Bone marrow (tissue), 2 donors: ENCODE results near the gene IER3IP1.
"Not testable (repeated sequence)": the region's sequence is repeated elsewhere in the genome, so short reads cannot be mapped to it uniquely, and the experiment has no call there.

Experiments used
- DNase-seq, 2 donors: peaks; one replicate each; lab custom pipeline; 2025; lab: John Stamatoyannopoulos, UW

The IER3IP1 gene

DNA sequence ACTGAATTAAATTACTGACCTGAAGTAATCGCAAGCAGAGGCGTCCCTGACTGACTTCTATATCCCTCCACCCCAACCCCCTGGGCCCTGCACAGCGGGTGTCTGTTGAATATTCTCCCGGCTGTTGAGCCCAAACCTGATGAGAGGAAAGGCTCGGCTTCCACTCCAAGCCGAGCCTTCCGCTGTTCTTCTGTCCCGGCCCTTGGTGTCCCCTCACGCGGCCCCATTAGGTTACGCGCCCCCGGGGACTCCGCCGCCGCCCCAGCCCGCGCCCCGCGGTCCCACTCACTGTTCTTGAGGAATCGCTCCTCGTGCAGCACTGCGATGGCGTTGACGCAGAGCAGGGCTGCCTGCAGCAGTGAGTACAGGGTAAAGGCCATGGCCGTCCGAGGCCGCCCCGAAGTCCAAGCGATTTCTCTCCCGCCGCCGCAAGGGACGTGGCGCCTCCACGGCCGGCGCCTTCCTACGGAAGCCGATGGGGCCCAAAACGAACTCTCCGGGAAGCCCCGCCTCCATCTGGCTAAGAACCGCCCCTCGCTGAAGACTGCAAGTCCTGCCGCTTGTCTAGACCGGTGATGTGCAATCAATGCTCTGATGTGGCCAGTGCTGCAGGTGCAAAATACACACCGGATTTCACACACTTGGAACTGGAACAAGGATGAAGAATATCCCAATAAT is at the start of gene IER3IP1:
TSS of gene IER3IP1 (minus strand) at position 467 of the 678 bp plus-strand sequence. CDS start at position 380, 87 bp downstream.
- peak; percentile 71 to 78 for DNase-seq

DNA sequence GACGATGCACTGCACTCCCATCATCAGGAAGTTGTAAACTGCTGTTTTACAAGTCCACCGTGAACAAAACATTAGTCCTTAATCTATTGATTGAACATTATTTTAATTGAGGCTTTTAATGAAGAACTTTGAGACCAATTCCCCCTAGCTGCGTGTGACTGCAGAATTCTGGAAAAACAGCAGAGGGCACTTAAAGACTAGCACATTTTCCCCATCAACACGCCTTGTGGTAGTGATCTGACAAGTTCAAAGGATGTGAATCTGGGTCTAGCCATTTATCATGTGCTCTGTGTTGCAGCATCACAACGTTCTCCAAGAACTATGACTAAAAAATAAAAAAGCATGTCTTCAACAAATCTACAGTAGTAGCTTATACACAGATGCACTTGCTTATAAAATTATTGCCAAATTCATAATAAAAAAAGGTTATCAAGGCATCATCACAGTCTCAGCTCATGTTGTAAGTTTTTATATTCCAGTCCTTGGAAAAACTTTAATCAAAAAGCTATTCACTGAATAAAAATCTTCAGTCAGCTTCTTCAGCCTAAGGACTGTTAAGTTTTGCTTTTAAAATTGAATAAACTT is 39.5 kb upstream of the IER3IP1 start:
- DNase-seq = peak in 1 of 2 donors; percentile 13

- no peak for DNase-seq
Measured at GRCh38 chr18:47209171-47209570, 33.0 kb upstream of the IER3IP1 start.

DNA sequence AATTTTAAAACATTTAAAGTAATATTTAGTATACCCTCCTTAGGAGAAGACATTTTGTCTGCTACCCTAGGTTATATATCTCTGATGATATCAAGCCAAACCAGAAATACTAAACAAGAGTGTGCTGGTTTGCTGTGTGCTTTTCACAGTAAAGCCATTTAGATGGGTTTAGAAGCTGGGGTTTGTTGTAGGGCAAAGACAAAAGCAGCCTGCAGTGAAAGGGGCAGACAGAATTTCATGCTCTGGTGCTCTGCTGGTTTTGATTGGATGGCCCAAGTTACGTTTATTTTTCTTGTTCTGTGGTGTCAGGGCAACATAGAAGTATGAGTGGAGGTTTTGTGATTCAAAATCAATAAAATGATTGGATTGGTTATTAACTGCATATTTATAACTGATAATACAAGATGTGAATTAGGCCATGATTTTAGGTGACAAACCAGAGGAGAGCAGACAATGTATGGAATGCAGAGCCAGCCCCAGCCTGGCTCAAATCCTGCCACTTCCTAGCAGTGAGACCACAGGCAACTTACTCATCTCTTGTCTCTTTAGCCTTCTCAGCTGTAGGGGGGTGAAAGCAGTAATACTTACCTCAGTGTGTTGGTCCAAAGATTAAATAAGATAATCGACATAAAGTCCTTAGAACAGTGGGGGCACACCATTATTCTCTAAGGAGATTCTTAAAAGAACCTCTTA is 30.9 kb upstream of the IER3IP1 start:
- DNase-seq = no peak

DNA sequence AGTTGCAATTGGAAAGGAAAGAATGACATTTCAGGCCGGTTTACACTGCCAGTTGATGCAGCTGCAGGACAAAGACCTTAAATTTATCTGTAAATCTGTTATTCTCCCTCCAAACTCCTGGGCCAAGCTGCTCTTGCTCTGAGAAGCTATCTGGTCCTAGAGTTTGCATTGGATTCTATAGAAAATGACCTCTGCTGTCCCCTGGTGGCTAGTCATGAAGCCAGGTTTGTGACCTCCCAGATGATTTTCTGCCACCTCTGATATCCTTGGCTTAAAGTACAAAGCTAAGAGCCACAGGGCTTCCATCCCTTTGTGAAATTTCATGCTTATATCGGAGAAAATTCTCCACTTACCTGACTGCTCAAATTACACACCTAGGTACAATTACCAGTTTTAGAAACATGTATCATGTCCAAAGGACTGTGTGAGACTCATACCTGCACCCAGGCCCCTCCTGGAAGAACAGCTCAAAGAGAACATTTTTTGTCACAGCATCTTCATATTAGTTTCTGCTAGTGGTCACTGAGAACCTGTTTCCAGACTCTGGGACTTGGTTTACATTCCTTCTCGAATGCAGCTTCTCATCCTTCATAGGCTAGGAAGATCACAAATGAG is 28.9 kb upstream of the IER3IP1 start:
- DNase-seq = no peak

DNA sequence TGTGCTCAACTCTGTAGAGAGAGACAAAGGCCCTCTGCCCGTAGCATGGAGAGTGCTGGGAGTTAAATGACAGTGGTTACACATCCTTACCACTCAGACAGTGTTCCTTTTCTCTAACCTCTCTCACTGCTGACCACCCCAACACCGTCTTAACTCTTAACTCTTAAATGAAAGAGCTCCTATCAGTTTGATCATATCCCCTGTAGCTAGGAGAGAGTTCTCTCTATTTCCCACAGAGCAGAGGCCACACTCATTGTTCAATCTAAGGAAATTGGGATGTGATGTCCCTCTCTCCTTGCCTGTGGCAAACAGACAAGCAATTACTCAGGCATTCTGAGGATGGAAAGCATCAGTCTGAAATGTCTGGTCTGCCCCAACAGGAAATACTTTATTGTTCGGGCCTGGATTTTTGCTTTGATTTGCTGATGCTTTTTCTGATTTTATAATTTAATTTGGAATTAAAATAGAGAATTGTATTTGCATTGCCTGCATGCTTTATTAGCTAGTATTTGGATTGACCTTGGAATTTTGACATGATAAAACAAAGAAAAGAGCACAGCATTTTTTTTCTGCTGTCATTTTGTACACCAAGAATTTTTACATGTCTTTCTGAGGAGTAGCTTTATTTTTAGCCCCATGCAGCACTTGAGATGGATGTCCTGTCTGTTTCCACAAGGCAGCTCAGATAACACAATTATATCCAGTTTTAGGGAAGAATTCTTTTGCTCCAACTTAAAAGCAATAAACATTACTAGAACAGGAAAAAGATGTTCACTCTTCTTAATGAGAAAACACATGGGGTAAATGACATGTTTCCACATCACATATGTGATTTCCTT is 27.7 kb upstream of the IER3IP1 start:
- no peak for DNase-seq

DNA sequence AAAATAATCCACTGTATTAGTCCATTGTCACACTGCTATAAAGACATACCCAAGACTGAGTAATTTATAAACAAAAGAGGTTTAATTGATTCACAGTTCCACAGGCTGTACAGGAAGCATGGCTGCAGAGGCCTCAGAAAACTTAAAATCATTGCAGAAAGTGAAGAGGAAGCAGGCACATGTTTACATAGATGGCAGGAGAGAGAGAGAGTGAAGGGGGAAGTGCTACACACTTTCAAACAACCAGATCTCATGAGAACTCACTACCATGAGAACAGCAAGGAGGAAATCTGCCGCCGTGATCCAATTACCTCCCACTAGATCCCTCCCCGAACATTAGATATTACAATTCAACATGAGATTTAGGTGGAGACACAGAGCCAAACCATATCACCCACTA is 19.8 kb upstream of the IER3IP1 start:
- not testable (repeated sequence) for DNase-seq

GRCh38 chr18:47191961-47192360 is 15.8 kb upstream of the IER3IP1 start:
- DNase-seq = no peak

DNA sequence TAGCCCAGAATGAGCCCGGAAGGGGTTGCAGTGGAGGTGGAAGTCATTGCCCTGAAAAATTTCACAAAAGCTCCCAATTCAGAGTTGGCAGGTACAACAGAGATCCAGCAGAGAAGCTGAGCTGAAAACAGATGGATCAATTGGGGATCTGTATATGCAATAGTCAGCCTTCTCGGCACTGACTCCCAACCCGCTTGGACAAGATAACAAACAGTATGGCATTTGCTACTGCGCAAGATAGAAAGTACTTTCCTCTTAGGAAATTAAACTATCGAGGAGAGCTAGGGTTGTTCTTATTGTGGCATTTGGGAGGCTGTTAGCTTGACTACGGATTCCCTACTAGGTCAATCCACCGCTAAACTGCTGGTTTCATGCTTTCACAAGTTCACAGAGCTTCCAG is 11.6 kb upstream of the IER3IP1 start:
- no peak for DNase-seq

GRCh38 chr18:47184419-47185050 is 8.4 kb upstream of the IER3IP1 start:
- DNase-seq = no peak

GRCh38 chr18:47182156-47182555 is 6.0 kb upstream of the IER3IP1 start:
- not testable (repeated sequence) for DNase-seq

DNA sequence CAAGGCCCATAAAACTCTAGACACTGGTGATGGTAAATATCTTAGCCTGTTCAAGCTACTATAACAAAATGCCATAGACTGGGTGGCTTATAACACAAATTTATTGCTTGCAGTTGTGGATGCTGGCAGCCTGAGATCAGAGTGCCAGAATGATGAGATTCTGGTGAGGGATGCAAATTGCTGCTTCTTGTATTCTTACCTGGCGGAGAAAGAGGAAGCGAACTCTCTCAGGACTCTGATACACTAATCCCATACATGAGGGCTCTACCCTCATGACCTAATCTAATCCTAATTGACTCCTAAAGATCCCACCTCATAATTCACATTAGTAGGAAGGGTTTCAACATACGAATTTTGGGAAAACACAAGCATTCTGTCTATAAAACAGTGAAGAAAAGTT is 4.6 kb upstream of the IER3IP1 start:
- no peak for DNase-seq

DNA sequence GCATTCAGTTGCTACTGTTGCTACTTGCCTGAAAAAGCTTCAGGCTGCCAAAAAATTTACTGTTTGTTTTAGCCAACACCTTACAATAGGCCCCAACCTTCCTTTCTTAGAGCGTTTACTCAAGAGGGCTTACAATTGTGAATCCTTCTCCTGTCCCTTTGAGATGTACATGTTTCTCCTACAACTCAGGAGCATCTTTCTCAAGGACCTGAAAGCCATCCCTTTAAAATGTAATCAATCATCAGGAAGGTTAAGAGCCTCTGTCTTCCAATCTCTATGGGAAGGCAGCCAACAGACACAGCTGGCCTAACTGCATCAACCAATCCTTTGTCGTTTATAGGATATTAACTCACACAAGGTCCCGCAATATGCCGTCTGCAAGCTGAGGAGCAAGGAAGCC is 3.4 kb upstream of the IER3IP1 start:
- no peak for DNase-seq

DNA sequence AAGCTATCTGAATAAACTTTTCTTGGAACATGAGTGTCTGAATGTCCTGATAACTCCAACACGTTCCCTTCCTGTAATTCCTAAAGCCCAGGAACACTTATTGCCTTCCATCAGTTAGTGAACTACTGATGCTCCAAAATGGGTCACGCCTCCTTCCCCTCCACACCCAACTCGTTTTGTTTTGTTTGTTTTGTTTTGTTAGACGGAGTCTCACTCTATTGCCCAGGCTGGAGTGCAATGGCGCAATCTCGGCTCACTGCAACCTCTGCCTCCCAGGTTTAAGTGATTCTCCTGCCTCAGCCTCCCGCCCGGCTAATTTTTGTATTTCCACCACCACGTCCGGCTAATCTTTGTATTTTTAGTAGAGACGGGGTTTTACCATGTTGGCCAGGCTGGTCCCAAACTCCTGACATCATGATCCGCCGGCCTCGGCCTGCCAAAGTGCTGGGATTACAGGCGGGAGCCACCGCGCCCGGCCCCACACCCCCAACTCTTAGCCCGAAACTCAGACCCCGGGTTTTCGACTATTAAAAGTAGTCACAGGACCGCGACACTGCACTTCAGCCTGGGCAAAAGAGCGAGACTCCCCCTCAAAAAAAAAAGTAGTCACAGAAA is 774 bp downstream of the IER3IP1 start:
- DNase-seq = no peak

DNA sequence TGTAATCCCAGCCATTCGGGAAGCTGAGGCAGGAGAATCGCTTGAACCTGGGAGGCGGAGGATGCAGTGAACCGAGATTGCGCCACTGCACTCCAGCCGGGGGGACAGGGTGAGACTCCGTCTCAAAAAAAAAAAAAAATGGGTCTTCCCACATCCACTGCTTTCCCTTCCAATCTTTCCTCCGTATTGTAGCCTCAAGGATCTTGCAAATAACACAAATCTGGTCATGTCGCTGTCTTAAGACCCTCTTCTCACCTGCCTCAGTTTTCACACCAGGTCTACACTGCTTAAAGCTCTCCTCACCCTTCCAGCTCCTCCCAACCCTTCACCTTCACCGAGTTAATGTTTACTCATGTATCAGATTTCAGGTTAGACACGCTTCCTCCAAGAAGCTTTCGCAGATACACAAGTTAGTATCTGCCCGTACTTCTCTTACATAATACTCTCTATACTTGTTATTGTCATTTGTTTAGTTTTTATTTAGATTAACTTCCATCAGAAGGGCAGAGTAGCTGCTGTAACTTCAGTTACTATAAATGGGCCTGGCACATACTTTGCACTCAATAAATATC is 1.5 kb downstream of the IER3IP1 start:
- no peak for DNase-seq

DNA sequence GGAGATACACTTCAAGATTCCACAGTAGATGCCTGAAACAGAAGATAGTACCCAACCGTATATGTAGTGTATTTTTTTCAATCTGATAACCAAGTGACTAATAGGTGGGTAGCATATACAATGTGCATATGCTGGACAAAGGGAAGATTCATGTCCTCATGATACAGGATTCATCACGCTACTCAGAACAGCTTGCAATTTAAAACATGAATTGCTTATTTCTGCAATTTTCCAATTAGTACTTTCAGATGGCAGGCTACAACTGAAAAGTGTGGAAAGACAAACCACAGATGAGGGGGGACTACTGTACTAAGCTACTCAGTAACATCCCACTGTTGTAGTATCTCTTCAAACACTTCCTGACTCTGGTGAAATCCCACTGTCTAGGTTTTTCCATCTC is 3.7 kb downstream of the IER3IP1 start:
- no peak for DNase-seq

GRCh38 chr18:47168913-47169312 is 7.3 kb downstream of the IER3IP1 start:
- DNase-seq = no peak

DNA sequence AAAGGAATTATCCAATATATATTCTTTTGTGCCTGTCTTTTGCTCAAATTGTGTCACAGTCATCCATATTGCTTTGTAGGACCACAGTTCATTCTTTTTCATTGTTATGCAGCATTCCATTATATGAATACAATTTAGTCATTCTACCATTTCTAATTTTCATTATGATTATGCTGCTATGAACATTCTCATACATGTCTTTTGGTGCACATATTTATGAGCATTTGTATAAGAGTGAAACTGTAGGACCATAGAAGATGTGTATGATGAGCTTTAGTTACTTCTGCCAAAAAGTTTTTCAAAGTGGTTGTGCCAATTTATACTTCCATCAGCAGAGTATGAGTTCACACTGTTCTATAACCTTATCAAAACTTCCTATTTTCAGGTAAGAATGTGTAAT is 7.7 kb downstream of the IER3IP1 start:
- DNase-seq = no peak

DNA sequence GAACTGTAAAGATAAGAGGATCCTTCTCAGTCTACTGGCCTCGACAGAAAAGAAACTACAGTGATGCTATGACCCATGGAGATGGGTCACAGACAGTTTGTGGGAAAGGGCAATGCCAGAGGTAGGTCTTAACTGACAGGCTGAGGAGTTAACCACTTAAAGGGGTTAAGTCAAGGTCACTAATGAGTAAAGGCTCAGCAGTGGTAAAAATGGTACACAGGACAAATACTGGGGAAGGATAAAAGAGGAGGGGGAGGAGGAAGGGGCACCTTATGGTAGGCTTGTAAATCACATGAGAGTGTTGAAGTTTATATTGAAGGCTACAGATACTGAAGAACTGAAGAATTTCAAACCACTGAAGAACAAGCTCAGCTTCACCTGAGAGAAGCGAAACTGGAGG is 9.9 kb downstream of the IER3IP1 start:
- DNase-seq = no peak

DNA sequence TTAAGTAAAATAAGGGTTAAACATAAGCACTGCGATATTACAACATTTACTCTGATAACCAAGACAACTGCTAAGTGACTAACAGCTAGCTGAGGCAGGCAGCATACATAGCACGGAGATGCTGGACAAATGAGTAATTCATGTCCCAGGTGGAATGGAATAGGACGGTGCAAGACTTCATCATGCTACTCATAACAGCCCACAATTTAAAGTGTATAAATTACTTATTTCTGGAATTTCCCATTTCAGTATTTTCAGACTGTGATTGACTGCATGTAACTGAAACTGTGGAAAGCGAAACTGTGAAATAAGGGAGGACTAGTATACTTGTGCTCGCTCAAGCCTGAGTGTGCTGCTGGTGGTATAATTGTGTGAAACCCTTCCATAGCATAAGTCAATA is 12.9 kb downstream of the IER3IP1 start:
- no peak for DNase-seq

- DNase-seq = no peak
Measured at GRCh38 chr18:47160256-47160655, 15.9 kb downstream of the IER3IP1 start.
